ENCODE data around the gene GALNT8. TPM values are rescaled to one million over a fixed set of nuclear protein-coding genes. Genes with fewer than 3 reads are reported as not detected.

Gene GALNT8
- total and polyA plus RNA-seq, 10 of the 15 experiments (the other 5 are each of a cell fraction or from before 2014, with no cell fraction given) = 0.14 to 0.81 (median 0.31) TPM; not detected in 1

DNA sequence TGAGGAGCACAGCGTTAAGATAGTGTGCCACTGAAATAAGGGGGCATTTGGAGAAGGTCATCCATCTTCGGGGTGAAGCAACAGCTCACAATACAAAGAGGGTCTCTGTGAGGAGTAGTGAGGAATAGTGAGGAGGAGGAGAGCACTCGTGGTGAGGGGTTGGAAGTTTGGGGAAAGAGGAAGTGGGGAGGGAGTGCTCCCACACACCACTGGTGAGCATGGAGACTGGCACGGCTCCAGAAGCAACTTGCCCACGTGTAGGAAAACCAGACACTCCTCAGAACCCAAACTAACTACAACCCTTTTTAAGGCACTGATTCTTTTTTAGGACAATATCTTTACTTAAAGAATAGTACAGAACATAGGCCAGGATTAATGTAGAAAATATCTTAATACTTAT, 48.9 kb downstream of the GALNT8 start:
- H4K20me1 ChIP-seq (ENCODE audit: control insufficient read depth, insufficient read depth) = no peaks in the 10 kb centered on the region
- DNase-seq (ENCODE audit: low read depth, low spot score) (no peak), FAIRE-seq (no peak), ATAC-seq (no peak)
- ChIA-PET CTCF (no interaction called here), RAD21 (ENCODE audit: unreplicated experiment) (no interaction called here), POLR2A (interaction anchor here (0.5 kb wide), 1 partner anchor 1660 kb away, joined by 5 read pairs; no protein-coding TSS in a partner anchor), SMC1A (ENCODE audit: uncharacterized antibody, unreplicated experiment) (no interaction called here)
- no peaks in the 10 kb centered on the region for H3K9me3 ChIP-seq (replicated peaks; ENCODE audit: control insufficient read depth, insufficient read depth, low read length)
- H3K4me1 ChIP-seq (ENCODE audit: control insufficient read depth, insufficient read depth, low read length) = no peaks in the 10 kb centered on the region
- no peak overlapping the region for H3K9ac ChIP-seq (ENCODE audit: control insufficient read depth, insufficient read depth, low read length)
- H3K4me2 ChIP-seq (ENCODE audit: control insufficient read depth, insufficient read depth) = no peak overlapping the region
- H3K27ac ChIP-seq (ENCODE audit: control insufficient read depth, insufficient read depth) = no peak overlapping the region
- in situ Hi-C loops (cut with MboI) (no loop called here), intact Hi-C loops (cut with micrococcal nuclease; ENCODE audit: unreplicated experiment) (no loop called here)
- H2AFZ ChIP-seq (ENCODE audit: control insufficient read depth, low read depth, low read length) = no peak overlapping the region
- TF ChIP-seq ETV6 (conservative IDR thresholded peaks at IDR 0.05 in 1 of 2, IDR thresholded peaks at IDR 0.05 in 1 of 2; ENCODE audit: borderline replicate concordance in 1 of 2, low read depth in 1 of 2) = no peak
- no peak for TF ChIP-seq SUZ12 (IDR thresholded peaks at IDR 0.05; ENCODE audit: unreplicated experiment)
- TF ChIP-seq CBFB (IDR thresholded peaks at IDR 0.05; ENCODE audit: low read depth) = no peak
- 0 out of 2 replicates have a peak, but pooled peaks have one; percentile 11 for TF ChIP-seq SPI1 (IDR thresholded peaks at IDR 0.05; ENCODE audit: borderline replicate concordance, insufficient read depth, low read depth, low read length)
- TF ChIP-seq TBL1XR1 (IDR thresholded peaks at IDR 0.05; ENCODE audit: low read depth, low read length) = no peak
- TF ChIP-seq, protein P1, sequence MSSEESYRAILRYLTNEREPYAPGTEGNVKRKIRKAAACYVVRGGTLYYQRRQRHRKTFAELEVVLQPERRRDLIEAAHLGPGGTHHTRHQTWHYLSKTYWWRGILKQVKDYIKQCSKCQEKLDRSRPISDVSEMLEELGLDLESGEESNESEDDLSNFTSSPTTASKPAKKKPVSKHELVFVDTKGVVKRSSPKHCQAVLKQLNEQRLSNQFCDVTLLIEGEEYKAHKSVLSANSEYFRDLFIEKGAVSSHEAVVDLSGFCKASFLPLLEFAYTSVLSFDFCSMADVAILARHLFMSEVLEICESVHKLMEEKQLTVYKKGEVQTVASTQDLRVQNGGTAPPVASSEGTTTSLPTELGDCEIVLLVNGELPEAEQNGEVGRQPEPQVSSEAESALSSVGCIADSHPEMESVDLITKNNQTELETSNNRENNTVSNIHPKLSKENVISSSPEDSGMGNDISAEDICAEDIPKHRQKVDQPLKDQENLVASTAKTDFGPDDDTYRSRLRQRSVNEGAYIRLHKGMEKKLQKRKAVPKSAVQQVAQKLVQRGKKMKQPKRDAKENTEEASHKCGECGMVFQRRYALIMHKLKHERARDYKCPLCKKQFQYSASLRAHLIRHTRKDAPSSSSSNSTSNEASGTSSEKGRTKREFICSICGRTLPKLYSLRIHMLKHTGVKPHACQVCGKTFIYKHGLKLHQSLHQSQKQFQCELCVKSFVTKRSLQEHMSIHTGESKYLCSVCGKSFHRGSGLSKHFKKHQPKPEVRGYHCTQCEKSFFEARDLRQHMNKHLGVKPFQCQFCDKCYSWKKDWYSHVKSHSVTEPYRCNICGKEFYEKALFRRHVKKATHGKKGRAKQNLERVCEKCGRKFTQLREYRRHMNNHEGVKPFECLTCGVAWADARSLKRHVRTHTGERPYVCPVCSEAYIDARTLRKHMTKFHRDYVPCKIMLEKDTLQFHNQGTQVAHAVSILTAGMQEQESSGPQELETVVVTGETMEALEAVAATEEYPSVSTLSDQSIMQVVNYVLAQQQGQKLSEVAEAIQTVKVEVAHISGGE (CRISPR knock-in tag; IDR thresholded peaks at IDR 0.05) = no peak
- TF ChIP-seq, protein P2, sequence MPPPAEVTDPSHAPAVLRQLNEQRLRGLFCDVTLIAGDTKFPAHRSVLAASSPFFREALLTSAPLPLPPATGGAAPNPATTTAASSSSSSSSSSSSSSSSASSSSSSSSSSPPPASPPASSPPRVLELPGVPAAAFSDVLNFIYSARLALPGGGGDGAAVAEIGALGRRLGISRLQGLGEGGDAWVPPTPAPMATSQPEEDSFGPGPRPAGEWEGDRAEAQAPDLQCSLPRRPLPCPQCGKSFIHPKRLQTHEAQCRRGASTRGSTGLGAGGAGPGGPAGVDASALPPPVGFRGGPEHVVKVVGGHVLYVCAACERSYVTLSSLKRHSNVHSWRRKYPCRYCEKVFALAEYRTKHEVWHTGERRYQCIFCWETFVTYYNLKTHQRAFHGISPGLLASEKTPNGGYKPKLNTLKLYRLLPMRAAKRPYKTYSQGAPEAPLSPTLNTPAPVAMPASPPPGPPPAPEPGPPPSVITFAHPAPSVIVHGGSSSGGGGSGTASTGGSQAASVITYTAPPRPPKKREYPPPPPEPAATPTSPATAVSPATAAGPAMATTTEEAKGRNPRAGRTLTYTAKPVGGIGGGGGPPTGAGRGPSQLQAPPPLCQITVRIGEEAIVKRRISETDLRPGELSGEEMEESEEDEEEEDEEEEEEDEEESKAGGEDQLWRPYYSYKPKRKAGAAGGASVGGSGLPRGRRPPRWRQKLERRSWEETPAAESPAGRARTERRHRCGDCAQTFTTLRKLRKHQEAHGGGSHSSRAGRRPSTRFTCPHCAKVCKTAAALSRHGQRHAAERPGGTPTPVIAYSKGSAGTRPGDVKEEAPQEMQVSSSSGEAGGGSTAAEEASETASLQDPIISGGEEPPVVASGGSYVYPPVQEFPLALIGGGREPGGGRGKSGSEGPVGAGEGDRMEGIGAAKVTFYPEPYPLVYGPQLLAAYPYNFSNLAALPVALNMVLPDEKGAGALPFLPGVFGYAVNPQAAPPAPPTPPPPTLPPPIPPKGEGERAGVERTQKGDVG (CRISPR knock-in tag; IDR thresholded peaks at IDR 0.05) = no peak
- H3K79me2 ChIP-seq (ENCODE audit: control insufficient read depth, insufficient read depth, low read length) = no peaks in the 10 kb centered on the region
- 26% methylated on average over 5 of the region's 5 CpGs for WGBS (ENCODE audit: insufficient coverage, insufficient replicate concordance, low lambda C conversion rate, missing lambda C conversion rate)
- no peak overlapping the region for H3K4me3 ChIP-seq
- no peaks in the 10 kb centered on the region for H3K27me3 ChIP-seq (replicated peaks in 1 of 2; ENCODE audit: control insufficient read depth in 2 of 2, insufficient read depth in 2 of 2, low read length in 1 of 2)
- no peaks in the 10 kb centered on the region for H3K36me3 ChIP-seq (ENCODE audit: control insufficient read depth in 2 of 2, insufficient read depth in 2 of 2, low read length in 1 of 2)
- BruUV-seq (replicated peaks) = no TSS peak
